ENCODE measurements around the gene CACNA1G.

The CACNA1G gene

GRCh38 chr17:50651661-50652060 lies 91.1 kb downstream of the CACNA1G start:
- no peak for DNase-seq (ENCODE audit: low spot score)

GRCh38 chr17:50653738-50654137 lies 93.2 kb downstream of the CACNA1G start:
- DNase-seq (ENCODE audit: low spot score) = no peak

GRCh38 chr17:50656509-50656908 lies 96.0 kb downstream of the CACNA1G start:
- no peak for DNase-seq (ENCODE audit: low spot score)

- no peak for DNase-seq (ENCODE audit: low spot score)
Observed at GRCh38 chr17:50657054-50657453, 96.5 kb downstream of the CACNA1G start.

GRCh38 chr17:50657627-50658026 lies 97.1 kb downstream of the CACNA1G start:
- DNase-seq (ENCODE audit: low spot score) = no peak

- no peak for DNase-seq (ENCODE audit: low spot score)
Observed at GRCh38 chr17:50658616-50659015, 98.1 kb downstream of the CACNA1G start.

- DNase-seq (ENCODE audit: low spot score) = no peak
Observed at GRCh38 chr17:50659179-50659578, 98.7 kb downstream of the CACNA1G start.

- DNase-seq (ENCODE audit: low spot score) = peak; percentile 15
Observed at GRCh38 chr17:50660042-50660886, 99.7 kb downstream of the CACNA1G start.

- no peak for DNase-seq (ENCODE audit: low spot score)
Observed at GRCh38 chr17:50660887-50661345, 100.4 kb downstream of the CACNA1G start.

- no peak for DNase-seq (ENCODE audit: low spot score)
Observed at GRCh38 chr17:50661348-50661747, 100.8 kb downstream of the CACNA1G start.

- DNase-seq (ENCODE audit: low spot score) = no peak
Observed at GRCh38 chr17:50661795-50662391, 101.4 kb downstream of the CACNA1G start.

- DNase-seq (ENCODE audit: low spot score) = no peak
Observed at GRCh38 chr17:50662632-50663225, 102.2 kb downstream of the CACNA1G start.

- no peak for DNase-seq (ENCODE audit: low spot score)
Observed at GRCh38 chr17:50663812-50664374, 103.4 kb downstream of the CACNA1G start.

GRCh38 chr17:50664788-50665458 lies 104.4 kb downstream of the CACNA1G start:
- DNase-seq (ENCODE audit: low spot score) = no peak

- DNase-seq (ENCODE audit: low spot score) = no peak
Observed at GRCh38 chr17:50665838-50666237, 105.3 kb downstream of the CACNA1G start.

GRCh38 chr17:50666316-50666715 lies 105.8 kb downstream of the CACNA1G start:
- DNase-seq (ENCODE audit: low spot score) = no peak

GRCh38 chr17:50667259-50668024 lies 106.9 kb downstream of the CACNA1G start:
- no peak for DNase-seq (ENCODE audit: low spot score)

GRCh38 chr17:50668025-50668837 lies 107.7 kb downstream of the CACNA1G start:
- no peak for DNase-seq (ENCODE audit: low spot score)

GRCh38 chr17:50668838-50669581 lies 108.5 kb downstream of the CACNA1G start:
- no peak for DNase-seq (ENCODE audit: low spot score)

GRCh38 chr17:50672071-50672470 lies 111.6 kb downstream of the CACNA1G start:
- no peak for DNase-seq (ENCODE audit: low spot score)

Data from Ammon's horn (tissue), 1 donor.